Measurements from ENCODE around the gene POLR3F. TPM values are rescaled to one million over a fixed set of nuclear protein-coding genes. Genes with fewer than 3 reads are reported as not detected.

The POLR3F gene
- total and polyA plus RNA-seq, 9 of the 15 experiments (the other 6 are each of a cell fraction or from before 2014, with no cell fraction given): 7.0 to 15.0 (median 9.6) TPM

- no peak; a peak in 1 of 6 replicates for TF ChIP-seq ZBTB11 (CRISPR knock-in tag; IDR thresholded peaks at IDR 0.05)
- TF ChIP-seq PATZ1 (CRISPR knock-in tag; IDR thresholded peaks at IDR 0.05; ENCODE audit: borderline replicate concordance): no peak
- no peak for TF ChIP-seq BRF1 (IDR thresholded peaks at IDR 0.05; ENCODE audit: borderline replicate concordance, extremely low read depth, insufficient read length)
- TF ChIP-seq NFYB (IDR thresholded peaks at IDR 0.05; ENCODE audit: extremely low read depth, insufficient read length): peak; percentile 35
- no peak for TF ChIP-seq ZFP30 (CRISPR knock-in tag; IDR thresholded peaks at IDR 0.05; ENCODE audit: borderline replicate concordance)
- TF ChIP-seq ZZZ3 (IDR thresholded peaks at IDR 0.05): 0 out of 2 replicates have a peak, but pooled peaks have one; percentile 75
- TF ChIP-seq ZNF140 (CRISPR knock-in tag; IDR thresholded peaks at IDR 0.05): no peak
- TF ChIP-seq KLF1 (tag; IDR thresholded peaks at IDR 0.05): no peak
- no peak for TF ChIP-seq E2F1 (CRISPR knock-in tag; IDR thresholded peaks at IDR 0.05)
- no peak for TF ChIP-seq NONO (IDR thresholded peaks at IDR 0.05; ENCODE audit: low read depth in 2 of 2, low read length in 1 of 2)
- no peak for TF ChIP-seq CUX1 (CRISPR knock-in tag; IDR thresholded peaks at IDR 0.05)
These were observed at the start of gene POLR3F, which contains the start of gene DZANK1 (continued) for GRCh38 chr20:18466894-18467730.
